Measurements from ENCODE around the gene APBA2. TPM values are rescaled to one million over a fixed set of nuclear protein-coding genes. Genes with fewer than 3 reads are reported as not detected.
A peak's percentile ranks its signal among the peaks of the same experiment; 100 is the strongest.
"Not testable (repeated sequence)": the region's sequence is repeated elsewhere in the genome, so short reads cannot be mapped to it uniquely, and the experiment has no call there.

The APBA2 gene
- total RNA-seq, 2 donors from 2014 or later, result 27.1 to 28.9 TPM

DNA sequence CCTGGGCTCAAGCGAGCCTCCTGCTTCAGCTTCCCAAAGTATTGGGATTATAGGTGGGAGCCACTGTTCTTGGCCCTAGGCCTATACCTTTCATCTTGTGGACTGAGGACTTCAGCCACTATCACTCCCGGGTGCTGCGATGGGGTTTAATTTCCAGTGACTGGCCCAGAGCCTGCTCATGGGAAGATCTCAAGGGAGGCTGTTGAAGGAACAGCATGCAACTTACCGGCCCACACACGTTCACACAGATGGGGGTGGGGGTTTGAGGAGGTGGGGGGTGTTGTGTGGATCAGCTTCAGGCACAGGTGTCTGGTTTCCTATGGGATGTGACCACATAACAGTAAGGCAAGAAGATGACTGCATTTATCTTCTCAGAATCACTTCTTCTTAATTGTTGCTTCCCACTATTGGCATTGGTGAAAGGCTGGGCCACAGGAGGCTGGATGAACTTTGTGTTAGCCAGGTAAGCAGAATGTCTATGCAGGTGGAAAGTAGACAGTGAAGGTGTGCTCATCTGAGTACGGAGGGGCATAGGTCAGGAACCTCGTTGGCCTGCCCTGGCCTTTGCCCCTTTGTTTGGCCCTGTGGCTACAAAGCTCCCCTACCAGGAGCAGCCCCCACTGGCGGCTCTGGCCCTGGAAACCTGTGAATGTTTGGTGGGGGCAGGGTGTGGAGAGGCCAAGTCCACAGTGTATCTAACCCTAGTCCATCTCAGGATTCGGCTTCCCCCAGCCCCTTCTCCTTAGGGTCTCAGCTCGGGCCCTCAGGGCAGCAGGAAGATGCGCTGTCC, 1.4 kb upstream of the APBA2 start:
- Mint-ChIP-seq H3K27ac (peak overlapping the region; percentile 39), H3K27me3 (no peaks in the 10 kb centered on the region), H3K36me3 (ENCODE audit: low read depth) (no peaks in the 10 kb centered on the region), H3K4me1 (peaks cover 13% of the 10 kb centered on the region), H3K4me3 (peak overlapping the region; percentile 69)
- no peaks in the 10 kb centered on the region for H3K9me3 ChIP-seq (ENCODE audit: control insufficient read depth, low read length, poor library complexity, severe bottlenecking)
- ATAC-seq (no peak), DNase-seq (no peak)

DNA sequence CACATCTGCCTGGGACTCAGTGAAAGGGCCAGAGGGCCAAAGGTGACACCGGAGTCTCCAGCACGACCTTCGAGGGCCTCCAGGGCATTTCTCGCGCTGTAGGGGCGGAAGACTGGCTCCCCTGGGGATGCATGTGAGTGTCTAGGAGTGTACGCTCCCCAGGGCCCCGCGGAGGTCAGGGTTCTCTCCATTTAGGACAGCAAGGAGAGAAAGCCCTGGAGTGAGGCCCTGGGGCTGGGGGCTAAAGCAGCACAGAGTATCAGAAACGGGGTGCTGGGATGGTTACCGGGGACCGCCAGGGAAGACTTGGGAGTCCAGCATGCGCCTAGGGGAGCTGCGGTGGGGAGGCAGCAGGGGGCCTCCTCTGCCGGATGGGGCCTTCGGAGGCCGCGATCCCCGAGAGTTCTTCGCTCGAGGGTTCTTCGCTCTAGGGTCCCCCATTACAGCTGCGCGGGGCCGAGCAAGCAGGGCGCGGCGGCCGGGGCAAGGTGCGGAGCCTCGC, 595 bp upstream of the APBA2 start:
- DNase-seq (no peak), ATAC-seq (no peak)
- Mint-ChIP-seq H3K27ac (peak overlapping the region; percentile 39), H3K27me3 (no peaks in the 10 kb centered on the region), H3K4me3 (peak overlapping the region; percentile 69), H3K4me1 (peaks cover 21% of the 10 kb centered on the region), H3K36me3 (ENCODE audit: low read depth) (no peaks in the 10 kb centered on the region)
- no peaks in the 10 kb centered on the region for H3K9me3 ChIP-seq (ENCODE audit: control insufficient read depth, low read length, poor library complexity, severe bottlenecking)

DNA sequence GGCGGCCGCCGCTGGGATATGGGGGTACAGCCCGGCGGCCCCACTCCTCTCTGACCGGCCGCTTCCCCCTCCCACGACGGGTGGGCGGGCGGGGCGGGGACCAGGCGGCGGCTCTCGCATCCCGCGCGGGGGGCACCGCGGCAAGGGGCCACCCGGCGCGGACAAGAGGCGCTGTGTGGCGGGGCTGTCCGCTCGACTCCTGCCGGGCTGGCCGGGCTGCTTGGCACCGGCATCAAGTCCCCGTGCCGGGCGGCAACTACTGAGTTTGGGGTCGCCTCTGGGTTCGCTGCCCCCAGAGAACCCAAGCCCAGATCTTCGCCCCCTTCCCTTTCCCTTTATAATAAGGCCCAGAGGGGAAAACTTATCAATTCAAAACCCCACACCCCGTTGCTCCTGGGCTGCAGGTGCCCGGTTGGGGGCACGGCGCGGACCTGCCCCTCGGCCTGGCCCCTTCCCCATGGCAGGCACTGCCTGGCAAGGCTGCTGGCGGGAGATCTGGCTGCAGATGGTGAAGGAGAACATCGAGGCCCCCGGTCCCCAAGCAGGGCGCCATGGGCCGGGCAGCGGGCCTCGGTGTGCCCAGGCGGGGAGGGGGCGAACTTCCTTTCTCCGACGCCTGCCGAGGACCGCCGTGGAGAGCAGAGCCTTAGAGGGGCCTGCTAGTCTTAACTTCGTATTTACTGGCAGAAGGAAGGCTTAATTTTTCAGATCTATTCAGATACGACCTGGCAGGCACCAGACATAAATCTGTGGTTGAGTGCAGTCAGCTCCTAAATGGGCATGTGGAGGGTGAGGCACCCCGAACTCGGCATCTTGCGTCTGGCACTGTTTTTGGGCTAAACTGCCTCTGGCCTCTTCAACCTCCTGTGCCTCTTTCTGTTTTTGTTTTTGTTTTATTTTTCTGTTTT, 911 bp downstream of the APBA2 start:
- H3K27ac Mint-ChIP-seq, result peak overlapping the region; percentile 98
- peaks cover 36% of the 10 kb centered on the region for H3K4me1 Mint-ChIP-seq

DNA sequence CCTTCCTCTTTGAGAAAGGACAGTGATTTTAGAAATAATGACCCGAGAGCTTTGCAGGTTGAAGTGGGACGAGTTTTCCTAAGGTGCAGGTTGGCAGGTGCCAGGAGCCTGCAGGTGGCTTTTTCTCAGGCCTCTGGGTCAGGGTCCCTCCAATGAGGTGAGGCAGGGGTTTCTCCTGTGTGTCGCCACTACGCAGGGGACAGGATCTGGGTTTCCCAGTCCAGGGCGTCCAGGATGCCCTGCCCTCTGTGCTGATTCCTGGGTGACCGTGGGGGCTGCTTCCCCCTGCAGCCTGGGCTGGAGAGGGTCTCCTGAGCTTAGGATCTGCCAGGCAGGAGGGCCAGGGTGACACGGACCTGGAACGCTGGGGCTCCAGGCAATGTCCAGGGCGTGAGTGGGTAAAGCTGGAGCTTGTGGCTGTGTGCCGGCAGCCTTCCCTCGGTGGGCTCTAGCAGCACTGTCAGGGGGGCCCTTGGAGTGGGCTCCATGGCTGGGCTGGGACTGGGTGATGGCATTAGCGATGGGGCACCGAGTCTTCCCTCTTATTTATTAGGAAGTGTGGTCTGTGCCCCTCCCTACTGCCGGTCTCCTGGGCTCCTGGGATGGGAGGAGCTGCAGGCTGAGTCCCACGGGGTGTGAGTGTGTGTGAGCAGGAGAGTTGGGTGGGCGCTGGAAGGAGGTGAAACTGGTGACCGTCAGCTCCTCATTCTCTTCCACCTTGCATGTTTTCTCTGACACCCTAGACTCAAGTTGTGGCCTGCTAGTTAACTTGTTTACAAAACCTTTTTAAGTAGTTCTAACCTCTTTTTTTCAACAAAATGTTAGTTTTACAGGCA, 1.8 kb downstream of the APBA2 start:
- Mint-ChIP-seq H3K27ac (peak overlapping the region; percentile 98), H3K27me3 (no peaks in the 10 kb centered on the region), H3K4me3 (peak overlapping the region; percentile 84), H3K36me3 (ENCODE audit: low read depth) (no peaks in the 10 kb centered on the region), H3K4me1 (peaks cover 38% of the 10 kb centered on the region)
- no peaks in the 10 kb centered on the region for H3K9me3 ChIP-seq (ENCODE audit: control insufficient read depth, low read length, poor library complexity, severe bottlenecking)
- no peak for DNase-seq
- ATAC-seq, result no peak

More for the DNA sequence above, 911 bp downstream of the APBA2 start:
- Mint-ChIP-seq H3K27me3 (no peaks in the 10 kb centered on the region), H3K36me3 (ENCODE audit: low read depth) (no peaks in the 10 kb centered on the region), H3K4me3 (peak overlapping the region; percentile 84)
- ATAC-seq (no peak), DNase-seq (no peak)
- no peaks in the 10 kb centered on the region for H3K9me3 ChIP-seq (ENCODE audit: control insufficient read depth, low read length, poor library complexity, severe bottlenecking)

DNA sequence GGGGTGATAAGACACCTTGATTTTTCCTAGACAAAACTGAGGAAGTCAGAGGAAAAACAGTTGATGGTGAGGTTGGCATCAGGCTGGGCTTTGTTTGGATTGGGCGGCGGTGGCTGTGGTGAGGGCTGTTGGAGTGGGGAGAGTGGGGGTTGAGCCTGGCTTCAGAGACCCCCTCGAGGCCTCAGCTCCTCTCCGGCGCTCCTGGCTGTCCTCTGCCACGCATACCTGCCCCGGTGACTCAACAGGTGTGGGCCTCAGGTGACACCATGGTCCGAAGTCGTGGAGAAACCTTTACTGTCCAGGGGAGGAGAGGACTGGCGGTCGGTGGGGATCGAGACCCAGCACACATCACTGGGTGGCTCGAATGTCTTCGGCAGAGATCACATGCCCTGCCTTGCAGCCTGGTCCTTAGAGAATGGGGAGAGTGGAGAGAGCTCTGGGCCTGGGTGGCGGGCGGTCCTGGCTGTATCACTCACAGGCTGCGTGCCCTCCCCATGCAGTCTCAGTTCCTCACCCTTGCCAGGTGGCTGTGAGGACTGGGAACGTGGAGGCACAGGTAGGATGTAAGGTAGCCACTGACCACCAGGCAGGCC, 2.6 kb downstream of the APBA2 start:
- Mint-ChIP-seq H3K4me3 (peak overlapping the region; percentile 84), H3K27ac (peak overlapping the region; percentile 98), H3K27me3 (no peaks in the 10 kb centered on the region), H3K4me1 (peaks cover 43% of the 10 kb centered on the region), H3K36me3 (ENCODE audit: low read depth) (no peaks in the 10 kb centered on the region)
- no peaks in the 10 kb centered on the region for H3K9me3 ChIP-seq (ENCODE audit: control insufficient read depth, low read length, poor library complexity, severe bottlenecking)
- ATAC-seq (no peak), DNase-seq (no peak)

DNA sequence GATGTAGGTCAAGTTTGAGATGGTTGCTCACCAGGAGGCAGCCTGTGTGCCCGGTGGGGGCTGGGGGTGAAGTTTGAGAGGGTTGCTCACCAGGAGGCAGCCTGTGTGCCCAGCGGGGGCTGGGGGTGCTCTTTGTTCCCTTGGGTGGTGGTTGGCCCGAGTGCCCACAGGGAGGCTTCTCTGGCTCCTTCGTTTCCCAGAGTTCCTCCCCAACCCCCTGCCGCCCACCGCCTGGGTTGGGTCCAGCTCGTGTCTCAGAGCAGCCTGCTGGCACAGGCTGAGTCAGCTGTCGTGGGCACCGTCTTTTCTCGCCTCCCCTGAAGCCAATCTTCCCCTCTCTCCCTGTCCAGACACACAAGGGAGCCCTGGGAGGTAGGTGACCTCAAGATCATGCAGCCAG, 3.1 kb downstream of the APBA2 start:
- H3K9me3 ChIP-seq (ENCODE audit: control insufficient read depth, low read length, poor library complexity, severe bottlenecking), result no peaks in the 10 kb centered on the region
- ATAC-seq, result no peak
- peaks cover 43% of the 10 kb centered on the region for H3K4me1 Mint-ChIP-seq
- no peaks in the 10 kb centered on the region for H3K36me3 Mint-ChIP-seq (ENCODE audit: low read depth)
- no peak overlapping the region for H3K4me3 Mint-ChIP-seq
- no peaks in the 10 kb centered on the region for H3K27me3 Mint-ChIP-seq
- DNase-seq, result no peak
- H3K27ac Mint-ChIP-seq, result peak overlapping the region; percentile 98

DNA sequence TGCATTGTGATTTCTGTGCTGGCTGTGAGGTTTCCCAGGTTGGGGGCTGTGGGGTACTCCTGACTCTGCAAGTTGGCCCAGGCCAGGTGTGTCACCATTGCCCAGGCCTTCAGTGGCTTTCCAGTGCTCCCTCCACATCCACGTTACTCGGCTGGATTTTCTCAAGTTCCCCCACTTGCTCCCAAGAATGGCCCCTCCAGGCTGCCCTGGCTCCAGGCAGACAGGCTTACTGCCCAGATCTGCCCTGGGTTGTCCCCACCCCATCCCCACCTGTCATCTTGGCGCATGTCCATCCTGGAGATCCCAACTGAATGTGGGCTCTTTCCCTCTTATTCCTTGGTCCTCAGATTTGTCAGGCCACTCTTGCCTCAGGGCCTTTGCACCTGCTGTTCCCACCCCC, 3.6 kb downstream of the APBA2 start:
- peak overlapping the region; percentile 98 for H3K27ac Mint-ChIP-seq
- no peaks in the 10 kb centered on the region for H3K9me3 ChIP-seq (ENCODE audit: control insufficient read depth, low read length, poor library complexity, severe bottlenecking)
- ATAC-seq, result no peak
- peaks cover under 1% of the 10 kb centered on the region for H3K36me3 Mint-ChIP-seq (ENCODE audit: low read depth)
- H3K4me3 Mint-ChIP-seq, result no peak overlapping the region
- no peak for DNase-seq
- peaks cover 45% of the 10 kb centered on the region for H3K4me1 Mint-ChIP-seq
- no peaks in the 10 kb centered on the region for H3K27me3 Mint-ChIP-seq

DNA sequence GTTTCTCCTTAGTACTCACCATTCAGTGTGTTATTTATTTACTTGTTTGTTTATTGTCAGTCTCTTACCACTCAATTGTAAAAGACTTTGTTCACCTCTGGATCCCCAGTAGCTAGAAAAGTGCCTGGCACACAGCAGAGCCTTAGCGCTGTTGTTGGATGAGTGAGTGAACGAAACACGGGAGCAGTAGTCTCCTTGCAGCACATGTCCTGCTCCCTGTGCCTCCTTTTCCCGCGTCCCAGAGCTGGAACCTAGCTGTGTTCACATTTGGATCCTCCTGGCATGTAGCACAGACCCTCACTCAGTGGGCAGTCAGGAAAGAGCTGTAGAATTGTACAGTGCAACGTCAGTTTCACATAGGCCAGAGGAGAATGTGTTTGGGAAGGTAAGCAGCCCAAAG, 4.1 kb downstream of the APBA2 start:
- not testable (repeated sequence) for H3K4me3 Mint-ChIP-seq; DNase-seq; ATAC-seq; H3K27me3 Mint-ChIP-seq; H3K9me3 ChIP-seq (ENCODE audit: control insufficient read depth, low read length, poor library complexity, severe bottlenecking); H3K36me3 Mint-ChIP-seq (ENCODE audit: low read depth)
- peak overlapping the region; percentile 98 for H3K27ac Mint-ChIP-seq
- H3K4me1 Mint-ChIP-seq, result peaks cover 48% of the 10 kb centered on the region

DNA sequence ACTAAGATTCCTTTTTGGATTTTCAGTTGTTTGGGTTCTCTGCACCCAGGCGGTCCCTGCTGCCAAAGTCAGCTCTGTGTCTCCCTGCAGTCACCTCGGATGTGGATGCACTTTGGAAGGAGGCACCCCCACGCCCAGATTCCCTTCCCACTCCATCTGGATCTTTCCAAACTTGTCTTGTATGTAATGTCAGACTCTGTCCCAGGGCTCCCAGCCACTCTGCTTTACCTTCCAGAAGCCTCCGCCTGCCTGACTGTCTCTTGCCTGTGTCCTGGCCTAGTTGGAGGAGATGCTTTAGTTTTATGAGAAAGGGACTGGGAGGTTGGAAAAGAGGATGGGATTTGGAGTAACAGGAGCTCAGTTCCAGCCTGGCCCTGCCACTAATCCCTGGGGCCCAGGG, 4.5 kb downstream of the APBA2 start:
- Mint-ChIP-seq H3K4me1 (peaks cover 48% of the 10 kb centered on the region), H3K27ac (peak overlapping the region; percentile 98), H3K4me3 (peak overlapping the region; percentile 69)
- not testable (repeated sequence) for H3K9me3 ChIP-seq (ENCODE audit: control insufficient read depth, low read length, poor library complexity, severe bottlenecking); H3K27me3 Mint-ChIP-seq; H3K36me3 Mint-ChIP-seq (ENCODE audit: low read depth); ATAC-seq; DNase-seq

DNA sequence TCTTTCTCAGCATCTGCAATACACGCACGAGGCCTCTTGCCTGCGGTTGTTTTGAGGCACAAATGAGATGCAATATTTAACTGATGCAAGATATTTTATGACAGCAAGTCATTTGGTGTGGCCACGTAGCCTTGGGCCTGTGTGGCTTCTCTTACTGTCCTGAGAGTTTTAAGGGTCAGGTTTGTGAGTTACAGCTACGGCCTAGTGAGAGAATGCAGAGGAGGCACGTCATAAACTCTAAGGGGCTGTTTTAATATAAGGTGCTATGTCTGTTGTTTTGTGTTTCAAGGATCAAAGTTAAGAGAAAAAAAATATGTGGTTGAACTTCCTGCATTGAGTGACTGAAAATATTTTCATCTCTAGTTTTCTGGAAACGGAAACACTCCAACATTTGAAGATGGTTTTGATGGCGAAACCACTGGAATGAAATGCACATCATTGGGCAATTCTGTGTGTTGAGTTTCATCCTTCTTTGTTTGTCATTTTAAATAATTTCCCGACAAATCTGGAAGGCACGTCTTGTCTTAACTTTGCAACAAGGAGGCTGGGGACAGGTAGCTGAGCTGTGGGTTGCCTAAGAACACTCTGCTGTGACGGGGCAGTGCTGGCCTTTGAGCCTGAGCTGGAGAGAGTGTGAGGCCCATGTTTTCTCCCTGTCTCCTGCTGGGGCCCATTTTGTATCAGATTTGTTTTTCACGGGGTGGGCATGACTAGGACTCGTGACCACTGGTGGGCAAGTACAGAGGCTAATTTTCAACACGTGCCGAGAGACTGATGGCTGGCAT, 5.1 kb downstream of the APBA2 start:
- Mint-ChIP-seq H3K4me3 (peak overlapping the region; percentile 69), H3K4me1 (peaks cover 48% of the 10 kb centered on the region), H3K27ac (peak overlapping the region; percentile 98), H3K27me3 (no peaks in the 10 kb centered on the region), H3K36me3 (ENCODE audit: low read depth) (peaks cover 2% of the 10 kb centered on the region)
- DNase-seq (no peak), ATAC-seq (peak; percentile 73)
- no peaks in the 10 kb centered on the region for H3K9me3 ChIP-seq (ENCODE audit: control insufficient read depth, low read length, poor library complexity, severe bottlenecking)

DNA sequence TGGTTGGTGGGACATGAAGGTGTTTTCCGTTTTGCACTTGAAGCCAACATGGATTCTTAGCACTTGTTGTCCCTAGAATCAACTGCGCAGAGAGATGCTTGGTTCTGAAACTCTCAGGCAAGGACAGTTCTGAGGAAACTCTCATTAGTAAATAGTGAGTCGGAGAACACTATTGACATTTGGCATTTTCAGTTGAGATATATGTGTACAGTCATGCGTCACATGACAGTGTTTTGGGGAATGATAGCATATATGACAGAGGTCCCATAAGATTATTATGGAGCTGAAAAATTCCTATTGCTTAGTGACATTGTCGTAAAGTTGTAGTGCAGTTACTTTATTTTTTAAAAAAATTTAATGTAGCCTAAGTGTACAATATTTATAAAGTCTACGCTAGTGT, 5.8 kb downstream of the APBA2 start:
- H3K27me3 Mint-ChIP-seq, result no peaks in the 10 kb centered on the region
- H3K4me3 Mint-ChIP-seq, result peak overlapping the region; percentile 69
- H3K27ac Mint-ChIP-seq, result peak overlapping the region; percentile 98
- DNase-seq, result no peak
- no peak for ATAC-seq
- H3K9me3 ChIP-seq (ENCODE audit: control insufficient read depth, low read length, poor library complexity, severe bottlenecking), result no peaks in the 10 kb centered on the region
- peaks cover 48% of the 10 kb centered on the region for H3K4me1 Mint-ChIP-seq
- peaks cover 2% of the 10 kb centered on the region for H3K36me3 Mint-ChIP-seq (ENCODE audit: low read depth)

All from T-helper 17 cell (primary cell).